Measurements from ENCODE around the gene GDE1.

The GDE1 gene

GRCh38 chr16:19524356-19524615 is 2.4 kb upstream of the GDE1 start:
- in situ Hi-C loops (cut with MboI; ENCODE audit: low pct_unique_long_range_greater_than_20kb, low sequenced_read_pairs, unreplicated experiment): no loop called here
- TF ChIP-seq CTCF (IDR thresholded peaks at IDR 0.05; ENCODE audit: extremely low read depth, insufficient read depth, missing control alignments): no peak
- DNase-seq (ENCODE audit: low spot score): no peak

- in situ Hi-C loops (cut with MboI; ENCODE audit: low pct_unique_long_range_greater_than_20kb, low sequenced_read_pairs, unreplicated experiment): no loop called here
- no peak for TF ChIP-seq CTCF (IDR thresholded peaks at IDR 0.05; ENCODE audit: extremely low read depth, insufficient read depth, missing control alignments)
- peak; percentile 93 for DNase-seq (ENCODE audit: low spot score)
Observed at GRCh38 chr16:19523559-19524355, 1.9 kb upstream of the GDE1 start, which contains the start of gene CCP110. TSS of gene CCP110 (plus strand) at chr16:19523942. CDS start at chr16:19527882, 3,940 bp downstream.

- in situ Hi-C loops (cut with MboI; ENCODE audit: low pct_unique_long_range_greater_than_20kb, low sequenced_read_pairs, unreplicated experiment): no loop called here
- no peak for DNase-seq (ENCODE audit: low spot score)
- TF ChIP-seq CTCF (IDR thresholded peaks at IDR 0.05; ENCODE audit: extremely low read depth, insufficient read depth, missing control alignments): no peak
Observed at GRCh38 chr16:19523184-19523558, 1.3 kb upstream of the GDE1 start.

- no peak for DNase-seq (ENCODE audit: low spot score)
- in situ Hi-C loops (cut with MboI; ENCODE audit: low pct_unique_long_range_greater_than_20kb, low sequenced_read_pairs, unreplicated experiment): no loop called here
Observed at GRCh38 chr16:19522760-19523159, 862 bp upstream of the GDE1 start.

GRCh38 chr16:19522397-19522732 is 467 bp upstream of the GDE1 start:
- TF ChIP-seq CTCF (IDR thresholded peaks at IDR 0.05; ENCODE audit: extremely low read depth, insufficient read depth, missing control alignments): no peak
- in situ Hi-C loops (cut with MboI; ENCODE audit: low pct_unique_long_range_greater_than_20kb, low sequenced_read_pairs, unreplicated experiment): no loop called here
- no peak for DNase-seq (ENCODE audit: low spot score)

More at GRCh38 chr16:19522760-19523159, 862 bp upstream of the GDE1 start:
- TF ChIP-seq CTCF (IDR thresholded peaks at IDR 0.05; ENCODE audit: extremely low read depth, insufficient read depth, missing control alignments): no peak

GRCh38 chr16:19520861-19521331 is 1.0 kb downstream of the GDE1 start:
- TF ChIP-seq CTCF (IDR thresholded peaks at IDR 0.05; ENCODE audit: extremely low read depth, insufficient read depth, missing control alignments): no peak
- in situ Hi-C loops (cut with MboI; ENCODE audit: low pct_unique_long_range_greater_than_20kb, low sequenced_read_pairs, unreplicated experiment): no loop called here
- DNase-seq (ENCODE audit: low spot score): peak; percentile 20
